Measurements from ENCODE around the gene PIK3R3. TPM values are rescaled to one million over a fixed set of nuclear protein-coding genes. Genes with fewer than 3 reads are reported as not detected.

The PIK3R3 gene
- total and polyA plus RNA-seq, 9 donors: 3.6 to 20.3 (median 10.7) TPM

GRCh38 chr1:46034601-46035516 lies 97.6 kb downstream of the PIK3R3 start:
- DNase-seq: no peak
- no peaks in the 10 kb centered on the region for H3K27me3 ChIP-seq
- WGBS, 3 donors: 75 to 81% (median 76%) methylated on average over 27 of the region's 27 CpGs
- H3K9me3 ChIP-seq: no peaks in the 10 kb centered on the region
- intact Hi-C loops (cut with DNase I): loop anchor here in 2 of 4 donors (5.0 kb wide), 2 partner anchors 142 to 147 kb away; partner anchors contain the start of genes P3R3URF (in 1 of the 2) and TSPAN1 (in 1 of the 2)
- no peak overlapping the region for H3K4me3 ChIP-seq
- H3K27ac ChIP-seq: no peak overlapping the region
- no peaks in the 10 kb centered on the region for H3K36me3 ChIP-seq
- TF ChIP-seq EP300 (IDR thresholded peaks at IDR 0.05): no peak
- TF ChIP-seq, protein P1, sequence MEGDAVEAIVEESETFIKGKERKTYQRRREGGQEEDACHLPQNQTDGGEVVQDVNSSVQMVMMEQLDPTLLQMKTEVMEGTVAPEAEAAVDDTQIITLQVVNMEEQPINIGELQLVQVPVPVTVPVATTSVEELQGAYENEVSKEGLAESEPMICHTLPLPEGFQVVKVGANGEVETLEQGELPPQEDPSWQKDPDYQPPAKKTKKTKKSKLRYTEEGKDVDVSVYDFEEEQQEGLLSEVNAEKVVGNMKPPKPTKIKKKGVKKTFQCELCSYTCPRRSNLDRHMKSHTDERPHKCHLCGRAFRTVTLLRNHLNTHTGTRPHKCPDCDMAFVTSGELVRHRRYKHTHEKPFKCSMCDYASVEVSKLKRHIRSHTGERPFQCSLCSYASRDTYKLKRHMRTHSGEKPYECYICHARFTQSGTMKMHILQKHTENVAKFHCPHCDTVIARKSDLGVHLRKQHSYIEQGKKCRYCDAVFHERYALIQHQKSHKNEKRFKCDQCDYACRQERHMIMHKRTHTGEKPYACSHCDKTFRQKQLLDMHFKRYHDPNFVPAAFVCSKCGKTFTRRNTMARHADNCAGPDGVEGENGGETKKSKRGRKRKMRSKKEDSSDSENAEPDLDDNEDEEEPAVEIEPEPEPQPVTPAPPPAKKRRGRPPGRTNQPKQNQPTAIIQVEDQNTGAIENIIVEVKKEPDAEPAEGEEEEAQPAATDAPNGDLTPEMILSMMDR (IDR thresholded peaks at IDR 0.05): no peak
- no peak for TF ChIP-seq POLR2A (IDR thresholded peaks at IDR 0.05)
- H3K4me1 ChIP-seq (ENCODE audit: insufficient read depth): no peaks in the 10 kb centered on the region

DNA sequence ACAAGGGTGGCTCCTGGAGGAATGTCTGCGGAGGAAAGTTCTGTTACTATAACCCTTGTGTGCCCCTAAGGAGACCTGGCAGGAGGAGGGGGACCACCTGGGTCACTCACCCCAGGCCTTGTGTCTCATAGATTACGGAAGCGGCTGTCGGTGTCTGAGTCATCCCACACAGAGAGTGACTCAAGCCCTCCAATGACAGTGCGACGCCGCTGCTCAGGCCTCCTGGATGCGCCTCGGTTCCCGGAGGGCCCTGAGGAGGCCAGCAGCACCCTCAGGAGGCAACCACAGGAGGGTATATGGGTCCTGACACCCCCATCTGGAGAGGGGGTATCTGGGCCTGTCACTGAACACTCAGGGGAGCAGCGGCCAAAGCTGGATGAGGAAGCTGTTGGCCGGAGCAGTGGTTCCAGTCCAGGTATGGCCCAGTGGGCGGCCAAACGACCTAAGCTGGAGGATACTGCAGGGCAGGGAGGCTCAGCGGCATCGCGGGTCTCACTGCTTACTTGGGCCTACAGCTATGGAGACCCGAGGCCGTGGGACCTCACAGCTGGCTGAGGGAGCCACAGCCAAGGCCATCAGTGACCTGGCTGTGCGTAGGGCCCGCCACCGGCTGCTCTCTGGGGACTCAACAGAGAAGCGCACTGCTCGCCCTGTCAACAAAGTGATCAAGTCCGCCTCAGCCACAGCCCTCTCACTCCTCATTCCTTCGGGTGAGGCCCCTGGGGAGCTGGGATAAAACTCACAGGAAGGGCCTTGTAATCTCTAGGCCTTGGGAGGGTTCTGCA lies 101.4 kb downstream of the PIK3R3 start:
- H3K4me3 ChIP-seq: no peak overlapping the region
- no peaks in the 10 kb centered on the region for H3K4me1 ChIP-seq (ENCODE audit: insufficient read depth)
- no peaks in the 10 kb centered on the region for H3K9me3 ChIP-seq
- H3K27me3 ChIP-seq: no peaks in the 10 kb centered on the region
- WGBS, 3 donors: 79 to 89% (median 88%) methylated on average over 26 of the region's 26 CpGs
- no peak for DNase-seq
- intact Hi-C loops (cut with DNase I): no loop called here
- TF ChIP-seq, protein P1 (IDR thresholded peaks at IDR 0.05): no peak
- TF ChIP-seq EP300 (IDR thresholded peaks at IDR 0.05): no peak
- TF ChIP-seq POLR2A (IDR thresholded peaks at IDR 0.05): no peak
- no peak overlapping the region for H3K27ac ChIP-seq
- no peaks in the 10 kb centered on the region for H3K36me3 ChIP-seq

DNA sequence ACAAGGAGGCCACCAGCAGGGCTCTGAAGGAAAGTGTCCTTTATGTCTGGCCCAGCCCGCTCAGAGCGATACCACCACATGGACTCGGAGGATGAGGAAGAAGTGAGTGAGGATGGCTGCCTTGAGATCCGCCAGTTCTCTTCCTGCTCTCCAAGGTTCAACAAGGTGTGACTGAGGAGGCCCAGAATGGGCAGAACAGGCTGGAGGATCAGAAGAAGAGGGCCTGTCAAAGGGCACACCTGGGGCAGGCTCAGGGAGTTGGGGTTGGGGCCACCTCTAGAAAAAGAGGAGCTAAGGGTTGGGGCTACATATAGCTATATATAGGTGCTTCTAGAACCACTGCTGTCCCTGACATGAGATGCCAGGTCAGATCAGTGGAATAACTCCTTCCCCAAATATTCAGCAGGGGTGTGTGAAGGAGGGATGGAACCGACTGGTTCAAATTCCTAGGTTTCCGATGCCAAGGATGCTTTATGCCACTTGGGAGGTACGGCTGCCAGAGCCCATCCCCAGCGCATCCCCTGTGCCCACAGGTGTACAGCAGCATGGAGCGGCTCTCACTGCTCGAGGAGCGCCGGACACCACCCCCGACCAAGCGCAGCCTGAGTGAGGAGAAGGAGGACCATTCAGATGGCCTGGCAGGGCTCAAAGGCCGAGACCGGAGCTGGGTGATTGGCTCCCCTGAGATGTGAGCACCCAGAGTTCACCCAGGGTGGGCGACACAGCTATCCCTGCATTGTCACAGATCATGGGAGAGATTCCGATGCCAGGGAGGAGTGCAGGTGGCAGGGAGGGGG lies 102.2 kb downstream of the PIK3R3 start:
- WGBS, 3 donors: 95 to 96% (median 96%) methylated on average over 18 of the region's 18 CpGs
- Histone ChIP-seq H3K36me3 (no peaks in the 10 kb centered on the region), H3K27me3 (no peaks in the 10 kb centered on the region), H3K4me3 (no peak overlapping the region), H3K9me3 (no peaks in the 10 kb centered on the region), H3K27ac (no peak overlapping the region), H3K4me1 (ENCODE audit: insufficient read depth) (no peaks in the 10 kb centered on the region)
- no peak for TF ChIP-seq POLR2A (IDR thresholded peaks at IDR 0.05)
- TF ChIP-seq, protein P1 (IDR thresholded peaks at IDR 0.05): no peak
- intact Hi-C loops (cut with DNase I): no loop called here
- DNase-seq: no peak

Data from ovary (tissue), 9 donors.